HepG2 (cell line): ENCODE measurements around the gene RAB3A. TPM values are rescaled to one million over a fixed set of nuclear protein-coding genes. Genes with fewer than 3 reads are reported as not detected.

ENCODE experiments used
- CHCHD3 ChIP-seq: sonication (generic); formaldehyde crosslinking; IDR thresholded peaks from 2 replicates; pipeline ENCODE4 v1.8.0; 2022; ENCODE audit warnings: mild to moderate bottlenecking, missing genetic modification reagents, moderate library complexity
- DNMT3B ChIP-seq: conservative IDR thresholded peaks from 2 replicates; pipeline ENCODE4 v1.6.1; 2016; ENCODE audit warnings: missing biosample characterization, control low read depth
- EHMT2 ChIP-seq: fragments of 200-600 bp; sonication (generic); IDR thresholded peaks from 2 replicates; pipeline ENCODE4 v1.7.0; 2017; ENCODE audit warnings: antibody characterized with exemption, low read depth, low read length, borderline replicate concordance
- FOXM1 ChIP-seq: sonication (generic); formaldehyde crosslinking; IDR thresholded peaks from 2 replicates; pipeline ENCODE4 v1.5.0; 2020; ENCODE audit warnings: missing genetic modification reagents
- FOXO4 ChIP-seq: sonication (generic); formaldehyde crosslinking; conservative IDR thresholded peaks from 2 replicates; pipeline ENCODE4 v1.8.1; 2023; ENCODE audit warnings: missing genetic modification reagents
- HBP1 ChIP-seq: IDR thresholded peaks from 2 replicates; pipeline ENCODE4 v1.6.1; 2016; ENCODE audit warnings: low read depth, control low read depth
- HOXA9 ChIP-seq: sonication (generic); formaldehyde crosslinking; IDR thresholded peaks from 2 replicates; pipeline ENCODE4 v1.8.1; 2022; ENCODE audit warnings: missing genetic modification reagents, mild to moderate bottlenecking, moderate library complexity, borderline replicate concordance
- IRF9 ChIP-seq: sonication (generic); formaldehyde crosslinking; IDR thresholded peaks from 2 replicates; pipeline ENCODE4 v1.8.0; 2022; ENCODE audit warnings: missing genetic modification reagents, mild to moderate bottlenecking, borderline replicate concordance
- KLF13 ChIP-seq: sonication (generic); formaldehyde crosslinking; IDR thresholded peaks from 2 replicates; pipeline ENCODE4 v1.4.0; 2020; ENCODE audit warnings: mild to moderate bottlenecking, missing genetic modification reagents
- MED1 ChIP-seq: sonication (generic); formaldehyde crosslinking; IDR thresholded peaks from 2 replicates; pipeline ENCODE4 v1.4.0; 2020; ENCODE audit warnings: missing genetic modification reagents
- MYC ChIP-seq: sonication (generic); formaldehyde crosslinking; IDR thresholded peaks from 2 replicates; pipeline ENCODE4 v1.9.0; 2021; ENCODE audit warnings: missing genetic modification reagents, borderline replicate concordance
- PATZ1 ChIP-seq: sonication (generic); formaldehyde crosslinking; IDR thresholded peaks from 2 replicates; pipeline ENCODE4 v1.4.0; 2020; ENCODE audit warnings: missing genetic modification reagents
- PHF8 ChIP-seq: sonication (generic); formaldehyde crosslinking; IDR thresholded peaks from 2 replicates; pipeline ENCODE4 v1.5.0; 2020; ENCODE audit warnings: missing genetic modification reagents
- TARDBP ChIP-seq: sonication (generic); formaldehyde crosslinking; IDR thresholded peaks from 2 replicates; pipeline ENCODE4 v1.8.0; 2022; ENCODE audit warnings: mild to moderate bottlenecking, missing genetic modification reagents
- ZBTB14 ChIP-seq: sonication (generic); formaldehyde crosslinking; IDR thresholded peaks from 2 replicates; pipeline ENCODE4 v1.4.0; 2020; ENCODE audit warnings: missing genetic modification reagents
- ZKSCAN8 ChIP-seq: IDR thresholded peaks from 2 replicates; pipeline ENCODE4 v1.6.1; 2016; ENCODE audit warnings: borderline replicate concordance, missing genetic modification reagents, missing compliant biosample characterization
- ZNF138 ChIP-seq: sonication (generic); formaldehyde crosslinking; IDR thresholded peaks from 2 replicates; pipeline ENCODE4 v1.5.0; 2020; ENCODE audit warnings: mild to moderate bottlenecking, low read depth, missing genetic modification reagents
- ZNF281 ChIP-seq: sonication (generic); formaldehyde crosslinking; IDR thresholded peaks from 2 replicates; pipeline ENCODE4 v1.4.0; 2020; ENCODE audit warnings: missing genetic modification reagents, borderline replicate concordance
- ZNF30 ChIP-seq: sonication (generic); formaldehyde crosslinking; IDR thresholded peaks from 2 replicates; pipeline ENCODE4 v1.5.0; 2020; ENCODE audit warnings: mild to moderate bottlenecking, missing genetic modification reagents
- ZNF572 ChIP-seq: sonication (generic); formaldehyde crosslinking; IDR thresholded peaks from 2 replicates; pipeline ENCODE4 v1.5.1; 2020; ENCODE audit warnings: mild to moderate bottlenecking, missing genetic modification reagents
- polyA plus RNA-seq, 8 experiments: library from polyadenylated mRNA; depleted of rRNA in 3 of 8; stranded (reverse) in 7 of 8; unstranded in 1 of 8; fragments of >200 nt; fragmentation: Illumina TruSeq in 4 of 8; extraction: Trizol in 4 of 8; gene quantifications; 2 replicates each; pipeline versions ENCODE4 v1.2.1 to v1.2.3, GENCODE V29; 2011 to 2016; ENCODE audit warnings: low read depth in 4 of 8, missing spikeins in 1 of 8, mixed read lengths in 1 of 8; ENCODE audit not compliant: insufficient read depth in 1 of 8
- total RNA-seq, 5 experiments: library from RNA; depleted of rRNA; stranded (reverse); fragments of >200 nt; fragmentation: Illumina TruSeq; extraction: Trizol; gene quantifications; 2 replicates each; pipeline ENCODE4 v1.2.3, GENCODE V29; 2016; ENCODE audit warnings: low read depth in 1 of 5

The RAB3A gene
- total and polyA plus RNA-seq, 2 of the 13 experiments (the other 11 are each of a cell fraction or from before 2014, with no cell fraction given): 0.58 to 0.98 TPM

- TF ChIP-seq FOXO4: 0 out of 2 replicates have a peak, but pooled peaks have one; percentile 51
- TF ChIP-seq PHF8 (CRISPR knock-in tag): peak; percentile 46
- peak; percentile 78 for TF ChIP-seq ZNF281 (CRISPR knock-in tag)
- TF ChIP-seq DNMT3B (CRISPR knock-in tag): no peak
- TF ChIP-seq ZBTB14: peak; percentile 92
- TF ChIP-seq TARDBP (CRISPR knock-in tag): no peak
- no peak for TF ChIP-seq CHCHD3 (CRISPR knock-in tag)
- no peak for TF ChIP-seq EHMT2
- TF ChIP-seq ZNF572 (CRISPR knock-in tag): 0 out of 2 replicates have a peak, but pooled peaks have one; percentile 70
- TF ChIP-seq MED1 (CRISPR knock-in tag): 0 out of 2 replicates have a peak, but pooled peaks have one; percentile 2
- no peak for TF ChIP-seq MYC
- TF ChIP-seq ZKSCAN8 (CRISPR knock-in tag): no peak
- TF ChIP-seq IRF9: 0 out of 2 replicates have a peak, but pooled peaks have one; percentile 23
- TF ChIP-seq ZNF138 (CRISPR knock-in tag): 0 out of 2 replicates have a peak, but pooled peaks have one; percentile 26
- TF ChIP-seq HBP1 (CRISPR knock-in tag): 0 out of 2 replicates have a peak, but pooled peaks have one; percentile 14
- TF ChIP-seq FOXM1 (CRISPR knock-in tag): no peak
- no peak for TF ChIP-seq HOXA9
- peak; percentile 34; the same call in 1 of the 2 replicates for TF ChIP-seq PATZ1 (CRISPR knock-in tag)
- TF ChIP-seq ZNF30 (CRISPR knock-in tag): 0 out of 2 replicates have a peak, but pooled peaks have one; percentile 80
- 0 out of 2 replicates have a peak, but pooled peaks have one; percentile 27 for TF ChIP-seq KLF13 (CRISPR knock-in tag)
Measured at GRCh38 chr19:18203408-18203862, 407 bp downstream of the RAB3A start (continued).
